ENCODE results near the gene DNAJB11.

Gene DNAJB11

GRCh38 chr3:186599142-186599784, 28.7 kb downstream of the DNAJB11 start:
- Histone ChIP-seq H3K4me1 (ENCODE audit: control insufficient read depth in 1 of 2, insufficient read depth in 2 of 2, low read length in 2 of 2) (peaks cover 3 to 6% of the 10 kb centered on the region in 2 donors), H3K4me3 (ENCODE audit: low read depth in 1 of 2, low read length in 2 of 2) (no peak overlapping the region), H3K27me3 (ENCODE audit: low read depth, low read length) (no peaks in the 10 kb centered on the region), H3K9me3 (ENCODE audit: control insufficient read depth in 1 of 2, low read length in 2 of 2) (no peaks in the 10 kb centered on the region), H3K27ac (ENCODE audit: low read length) (no peak overlapping the region), H3K36me3 (ENCODE audit: control insufficient read depth in 1 of 2, insufficient read depth in 2 of 2, low read length in 2 of 2) (no peaks in the 10 kb centered on the region)

- Histone ChIP-seq H3K4me1 (ENCODE audit: control insufficient read depth in 1 of 2, insufficient read depth in 2 of 2, low read length in 2 of 2) (peaks cover 3 to 6% of the 10 kb centered on the region in 2 donors), H3K4me3 (ENCODE audit: low read depth in 1 of 2, low read length in 2 of 2) (no peak overlapping the region), H3K9me3 (ENCODE audit: control insufficient read depth in 1 of 2, low read length in 2 of 2) (no peaks in the 10 kb centered on the region), H3K27me3 (ENCODE audit: low read depth, low read length) (no peaks in the 10 kb centered on the region), H3K27ac (ENCODE audit: low read length) (no peak overlapping the region), H3K36me3 (ENCODE audit: control insufficient read depth in 1 of 2, insufficient read depth in 2 of 2, low read length in 2 of 2) (no peaks in the 10 kb centered on the region)
Measured at GRCh38 chr3:186599785-186600166, 29.3 kb downstream of the DNAJB11 start.

GRCh38 chr3:186600896-186601295, 30.4 kb downstream of the DNAJB11 start:
- H3K36me3 ChIP-seq (ENCODE audit: control insufficient read depth in 1 of 2, insufficient read depth in 2 of 2, low read length in 2 of 2): no peaks in the 10 kb centered on the region
- H3K4me1 ChIP-seq (ENCODE audit: control insufficient read depth in 1 of 2, insufficient read depth in 2 of 2, low read length in 2 of 2): peaks cover 3 to 6% of the 10 kb centered on the region in 2 donors
- H3K9me3 ChIP-seq (ENCODE audit: control insufficient read depth in 1 of 2, low read length in 2 of 2): no peaks in the 10 kb centered on the region
- no peaks in the 10 kb centered on the region for H3K27me3 ChIP-seq (ENCODE audit: low read depth, low read length)
- no peak overlapping the region for H3K27ac ChIP-seq (ENCODE audit: low read length)
- no peak overlapping the region for H3K4me3 ChIP-seq (ENCODE audit: low read depth in 1 of 2, low read length in 2 of 2)

GRCh38 chr3:186603159-186603558, 32.6 kb downstream of the DNAJB11 start:
- Histone ChIP-seq H3K27me3 (ENCODE audit: low read depth, low read length) (no peaks in the 10 kb centered on the region), H3K36me3 (ENCODE audit: control insufficient read depth in 1 of 2, insufficient read depth in 2 of 2, low read length in 2 of 2) (no peaks in the 10 kb centered on the region), H3K27ac (ENCODE audit: low read length) (no peak overlapping the region), H3K4me3 (ENCODE audit: low read depth in 1 of 2, low read length in 2 of 2) (no peak overlapping the region), H3K9me3 (ENCODE audit: control insufficient read depth in 1 of 2, low read length in 2 of 2) (no peaks in the 10 kb centered on the region), H3K4me1 (ENCODE audit: control insufficient read depth in 1 of 2, insufficient read depth in 2 of 2, low read length in 2 of 2) (peaks cover 3 to 6% of the 10 kb centered on the region in 2 donors)

GRCh38 chr3:186605078-186605477, 34.6 kb downstream of the DNAJB11 start:
- Histone ChIP-seq H3K4me3 (ENCODE audit: low read depth in 1 of 2, low read length in 2 of 2) (no peak overlapping the region), H3K27me3 (ENCODE audit: low read depth, low read length) (no peaks in the 10 kb centered on the region), H3K9me3 (ENCODE audit: control insufficient read depth in 1 of 2, low read length in 2 of 2) (no peaks in the 10 kb centered on the region), H3K36me3 (ENCODE audit: control insufficient read depth in 1 of 2, insufficient read depth in 2 of 2, low read length in 2 of 2) (no peaks in the 10 kb centered on the region), H3K27ac (ENCODE audit: low read length) (no peak overlapping the region), H3K4me1 (ENCODE audit: control insufficient read depth in 1 of 2, insufficient read depth in 2 of 2, low read length in 2 of 2) (no peaks in the 10 kb centered on the region)

GRCh38 chr3:186605561-186606545, 35.3 kb downstream of the DNAJB11 start:
- Histone ChIP-seq H3K27me3 (ENCODE audit: low read depth, low read length) (no peaks in the 10 kb centered on the region), H3K4me1 (ENCODE audit: control insufficient read depth in 1 of 2, insufficient read depth in 2 of 2, low read length in 2 of 2) (no peaks in the 10 kb centered on the region)

GRCh38 chr3:186608624-186609215, 38.2 kb downstream of the DNAJB11 start:
- Histone ChIP-seq H3K36me3 (ENCODE audit: control insufficient read depth in 1 of 2, insufficient read depth in 2 of 2, low read length in 2 of 2) (no peaks in the 10 kb centered on the region), H3K27me3 (ENCODE audit: low read depth, low read length) (peaks cover 4% of the 10 kb centered on the region), H3K4me3 (ENCODE audit: low read depth in 1 of 2, low read length in 2 of 2) (no peak overlapping the region), H3K4me1 (ENCODE audit: control insufficient read depth in 1 of 2, insufficient read depth in 2 of 2, low read length in 2 of 2) (no peaks in the 10 kb centered on the region), H3K9me3 (ENCODE audit: control insufficient read depth in 1 of 2, low read length in 2 of 2) (no peaks in the 10 kb centered on the region), H3K27ac (ENCODE audit: low read length) (no peak overlapping the region)

More at GRCh38 chr3:186605561-186606545, 35.3 kb downstream of the DNAJB11 start:
- Histone ChIP-seq H3K4me3 (ENCODE audit: low read depth in 1 of 2, low read length in 2 of 2) (no peak overlapping the region), H3K36me3 (ENCODE audit: control insufficient read depth in 1 of 2, insufficient read depth in 2 of 2, low read length in 2 of 2) (no peaks in the 10 kb centered on the region), H3K9me3 (ENCODE audit: control insufficient read depth in 1 of 2, low read length in 2 of 2) (no peaks in the 10 kb centered on the region), H3K27ac (ENCODE audit: low read length) (no peak overlapping the region)

GRCh38 chr3:186609247-186609868, 38.8 kb downstream of the DNAJB11 start:
- Histone ChIP-seq H3K9me3 (ENCODE audit: control insufficient read depth in 1 of 2, low read length in 2 of 2) (no peaks in the 10 kb centered on the region), H3K4me3 (ENCODE audit: low read depth in 1 of 2, low read length in 2 of 2) (no peak overlapping the region), H3K36me3 (ENCODE audit: control insufficient read depth in 1 of 2, insufficient read depth in 2 of 2, low read length in 2 of 2) (no peaks in the 10 kb centered on the region), H3K27me3 (ENCODE audit: low read depth, low read length) (peaks cover 7% of the 10 kb centered on the region), H3K27ac (ENCODE audit: low read length) (no peak overlapping the region), H3K4me1 (ENCODE audit: control insufficient read depth in 1 of 2, insufficient read depth in 2 of 2, low read length in 2 of 2) (no peaks in the 10 kb centered on the region)

GRCh38 chr3:186612065-186612464, 41.5 kb downstream of the DNAJB11 start:
- Histone ChIP-seq H3K4me3 (ENCODE audit: low read depth in 1 of 2, low read length in 2 of 2) (no peak overlapping the region), H3K27me3 (ENCODE audit: low read depth, low read length) (peaks cover 11% of the 10 kb centered on the region), H3K9me3 (ENCODE audit: control insufficient read depth in 1 of 2, low read length in 2 of 2) (no peaks in the 10 kb centered on the region), H3K36me3 (ENCODE audit: control insufficient read depth in 1 of 2, insufficient read depth in 2 of 2, low read length in 2 of 2) (no peaks in the 10 kb centered on the region), H3K27ac (ENCODE audit: low read length) (no peak overlapping the region), H3K4me1 (ENCODE audit: control insufficient read depth in 1 of 2, insufficient read depth in 2 of 2, low read length in 2 of 2) (peaks cover 0 to under 1% of the 10 kb centered on the region in 2 donors)

- H3K4me1 ChIP-seq (ENCODE audit: control insufficient read depth in 1 of 2, insufficient read depth in 2 of 2, low read length in 2 of 2): peaks cover 0 to 5% of the 10 kb centered on the region in 2 donors
- peaks cover 18% of the 10 kb centered on the region for H3K27me3 ChIP-seq (ENCODE audit: low read depth, low read length)
- no peak within 1 kb of the TSS for H3K27ac ChIP-seq (ENCODE audit: low read length)
- no peaks in the 10 kb centered on the region for H3K9me3 ChIP-seq (ENCODE audit: control insufficient read depth in 1 of 2, low read length in 2 of 2)
- no peak within 1 kb of the TSS for H3K4me3 ChIP-seq (ENCODE audit: low read depth in 1 of 2, low read length in 2 of 2)
- no peaks in the 10 kb centered on the region for H3K36me3 ChIP-seq (ENCODE audit: control insufficient read depth in 1 of 2, insufficient read depth in 2 of 2, low read length in 2 of 2)
Measured at GRCh38 chr3:186612721-186613636, 42.5 kb downstream of the DNAJB11 start, which contains the start of gene AHSG. TSS of gene AHSG (plus strand) at chr3:186613060. CDS start at chr3:186613142, 82 bp downstream.

Data from muscle layer of duodenum (tissue), 2 donors.